Measurements from ENCODE around the gene SAMD4B. TPM values are rescaled to one million over a fixed set of nuclear protein-coding genes. Genes with fewer than 3 reads are reported as not detected.

SAMD4B gene
- total and polyA plus RNA-seq, 2 of the 8 experiments (the other 6 are each of a cell fraction or from before 2014, with no cell fraction given), result 137 to 158 TPM

GRCh38 chr19:39411832-39412099 is 69.5 kb downstream of the SAMD4B start (continued):
- peak; percentile 55 for TF ChIP-seq KDM5A (IDR thresholded peaks at IDR 0.05; ENCODE audit: low read length)
- TF ChIP-seq SIN3A (conservative IDR thresholded peaks at IDR 0.05 in 1 of 2, IDR thresholded peaks at IDR 0.05 in 1 of 2; ENCODE audit: low read depth in 1 of 2, low read length in 2 of 2), result peak; percentile 36 to 52; a peak in 1 of 4 replicates

All from H1 (cell line).